K562 (cell line): Measurements from ENCODE around the gene ZNF488. TPM values are rescaled to one million over a fixed set of nuclear protein-coding genes. Genes with fewer than 3 reads are reported as not detected.

Experiments used
- ATAC-seq: fragments of 200-7000 bp; cut with Tn5 transposase; 3 replicates; pipeline ENCODE4 v1.9.1; 2020; ENCODE audit warnings: moderate library complexity
- BruUV-seq: library from RNA; stranded (reverse); fragments of 400-500 nt; replicated peaks from 2 replicates; lab custom pipeline; 2021; lab: Mats Ljungman, UMichigan
- CTCF ChIA-PET: fragments of 300-600 bp; formaldehyde crosslinking; extraction: SDS; loops from one replicate; lab custom pipeline; 2021; ENCODE audit warnings: low intra/inter-chr PET ratio; lab: Yijun Ruan, JAX
- POLR2A ChIA-PET: fragments of 300-600, 350-650 bp; sonication (Branson Sonifier 250); formaldehyde crosslinking; extraction: SDS; loops from one replicate; lab custom pipeline; 2021; ENCODE audit warnings: antibody characterized with exemption, inconsistent platforms; lab: Yijun Ruan, JAX
- DNase-seq, 4 experiments: peaks; one replicate each; pipeline versions ENCODE4 v3.0.0 to v3.0.0-alpha.2; 2011 to 2018; ENCODE audit warnings: low spot score in 3 of 4, mixed read lengths in 3 of 4; ENCODE audit errors: extremely low read depth in 1 of 4
- FAIRE-seq: peaks from 2 replicates; lab custom pipeline; 2011; peaks lifted over from hg19 to GRCh38; lab: Jason Lieb, UNC
- H2AFZ ChIP-seq: 2 replicates; pipeline ENCODE4 v1.6.0; 2011; ENCODE audit warnings: low read depth, low read length, control low read depth, inconsistent platforms
- H3K27ac ChIP-seq: fragments of 200-600 bp; 3 replicates; pipeline ENCODE4 v1.8.0; 2011; ENCODE audit warnings: low read depth, mild to moderate bottlenecking, control low read depth, inconsistent platforms, low read length, moderate library complexity, mixed read lengths; ENCODE audit errors: extremely low read depth
- H3K27me3 ChIP-seq, 2 experiments: fragments of 300-600 bp in 1 of 2; 2 replicates in 1 of 2; 3 replicates in 1 of 2; pipeline versions ENCODE4 v1.6.0 to v1.8.0; 2011; ENCODE audit warnings: inconsistent platforms in 2 of 2, low read length in 2 of 2, mild to moderate bottlenecking in 1 of 2, mixed read lengths in 1 of 2, moderate library complexity in 1 of 2; ENCODE audit not compliant: control insufficient read depth in 2 of 2, insufficient read depth in 2 of 2
- H3K36me3 ChIP-seq: fragments of 300-600 bp; 3 replicates; pipeline ENCODE4 v1.8.0; 2011; ENCODE audit warnings: mild to moderate bottlenecking, low read length, inconsistent platforms; ENCODE audit not compliant: control insufficient read depth, insufficient read depth
- H3K4me1 ChIP-seq, 2 experiments: fragments of 200-600 bp in 1 of 2; replicated peaks in 1 of 2; 2 replicates in 1 of 2; 3 replicates in 1 of 2; pipeline versions ENCODE4 v1.5.1 to v1.8.0; 2011; ENCODE audit warnings: inconsistent platforms in 2 of 2, low read length in 2 of 2, mild to moderate bottlenecking in 1 of 2, mixed read lengths in 1 of 2, moderate library complexity in 1 of 2; ENCODE audit not compliant: control insufficient read depth in 2 of 2, insufficient read depth in 2 of 2
- H3K4me2 ChIP-seq: 2 replicates; pipeline ENCODE4 v1.6.1; 2011; ENCODE audit warnings: low read length, control low read depth, inconsistent platforms, mixed read lengths; ENCODE audit not compliant: insufficient read depth
- H3K4me3 ChIP-seq: fragments of 200-600 bp; sonication (generic), shearing (Covaris generic); 2 replicates; pipeline ENCODE4 v1.5.1; 2016; ENCODE audit warnings: control low read depth, inconsistent platforms
- H3K79me2 ChIP-seq: fragments of 200-600 bp; 3 replicates; pipeline ENCODE4 v1.8.0; 2011; ENCODE audit warnings: low read length, inconsistent platforms; ENCODE audit not compliant: control insufficient read depth, insufficient read depth
- H3K9ac ChIP-seq, 2 experiments: 2 replicates each; pipeline versions ENCODE4 v1.6.0 to v1.6.1; 2011; ENCODE audit warnings: low read depth in 2 of 2, low read length in 2 of 2, control low read depth in 1 of 2, inconsistent platforms in 1 of 2, mild to moderate bottlenecking in 1 of 2, mixed read lengths in 1 of 2; ENCODE audit not compliant: insufficient read depth in 1 of 2
- H3K9me1 ChIP-seq: one replicate; pipeline ENCODE4 v1.6.0; 2011; ENCODE audit warnings: inconsistent platforms, mild to moderate bottlenecking, low read length, moderate library complexity; ENCODE audit not compliant: control insufficient read depth, insufficient read depth
- H3K9me3 ChIP-seq: replicated peaks from 2 replicates; pipeline ENCODE4 v1.5.1; 2011; ENCODE audit warnings: low read depth, low read length, inconsistent platforms; ENCODE audit not compliant: control insufficient read depth, insufficient read depth
- H4K20me1 ChIP-seq: replicated peaks from 2 replicates; pipeline ENCODE4 v1.6.1; 2011; ENCODE audit warnings: low read length, inconsistent platforms, mixed read lengths; ENCODE audit not compliant: control insufficient read depth, insufficient read depth
- CTBP1 ChIP-seq: fragments of 450-650 bp; IDR thresholded peaks from 2 replicates; pipeline ENCODE4 v1.6.1; 2016; ENCODE audit warnings: borderline replicate concordance
- E2F3 ChIP-seq: fragments of 250-450 bp; sonication (Bioruptor Pico); IDR thresholded peaks from 2 replicates; pipeline ENCODE4 v1.4.0; 2020; ENCODE audit warnings: mild to moderate bottlenecking
- ETS1 ChIP-seq: conservative IDR thresholded peaks from 2 replicates; pipeline ENCODE4 v1.6.1; 2011; ENCODE audit warnings: low read depth, mild to moderate bottlenecking, low read length; ENCODE audit not compliant: control insufficient read depth
- GTF3C2 ChIP-seq: IDR thresholded peaks from 3 replicates; pipeline ENCODE4 v1.6.1; 2011; ENCODE audit warnings: borderline replicate concordance, mild to moderate bottlenecking, moderate library complexity; ENCODE audit not compliant: insufficient read length; ENCODE audit errors: extremely low read depth
- HCFC1 ChIP-seq: IDR thresholded peaks from 2 replicates; pipeline ENCODE4 v1.6.1; 2012; ENCODE audit warnings: low read depth, low read length, improper control_type of control experiment
- JUNB ChIP-seq: fragments of 450-650 bp; formaldehyde crosslinking; conservative IDR thresholded peaks from 2 replicates; pipeline ENCODE4 v1.4.0; 2020; ENCODE audit warnings: mild to moderate bottlenecking
- SMC3 ChIP-seq: conservative IDR thresholded peaks from 2 replicates; pipeline ENCODE4 v1.6.1; 2011; ENCODE audit warnings: low read depth, low read length, improper control_type of control experiment; ENCODE audit not compliant: insufficient read depth
- ZNF668 ChIP-seq: fragments of 250-450 bp; sonication (Bioruptor Pico); IDR thresholded peaks from 2 replicates; pipeline ENCODE4 v1.8.0; 2022; ENCODE audit warnings: mild to moderate bottlenecking, inconsistent platforms
- ZNF778 ChIP-seq: fragments of 450-650 bp; formaldehyde crosslinking; IDR thresholded peaks from 2 replicates; pipeline ENCODE4 v1.4.0; 2020; ENCODE audit warnings: mild to moderate bottlenecking, moderate library complexity
- WGBS: fragments of 100-300 bp; shearing (Covaris generic); methylation state at CpG from one replicate; pipeline ENCODE4 v1.1.6; 2016; ENCODE audit warnings: low coverage, mixed read lengths; ENCODE audit not compliant: insufficient coverage; ENCODE audit errors: missing lambda C conversion rate; 5-methylcytosine and 5-hydroxymethylcytosine counted together
- in situ Hi-C: fragments of 300-500 bp; cut with MboI; formaldehyde crosslinking; loops from 4 replicates; pipeline ENCODE4 v1.15.0; 2018; ENCODE audit warnings: inconsistent platforms, mixed read lengths
- intact Hi-C: fragments of 100-400 bp; cut with micrococcal nuclease; formaldehyde crosslinking; loops from 2 replicates; pipeline ENCODE4 v1.14.2; 2022
- polyA plus RNA-seq, 8 experiments: library from polyadenylated mRNA; depleted of rRNA in 4 of 8; stranded (reverse) in 5 of 8; unstranded in 3 of 8; fragments of >200 nt; fragmentation: Nextera tagmentation in 2 of 8; fragmentation: Illumina TruSeq in 1 of 8; extraction: Ambion mirVana in 2 of 8; extraction: Trizol in 1 of 8; gene quantifications; 2 replicates each; pipeline versions ENCODE4 v1.2.1 to v1.2.3, GENCODE V29; 2011 to 2014; ENCODE audit warnings: inconsistent platforms in 1 of 8, missing spikeins in 1 of 8
- total RNA-seq, 7 experiments: library from RNA; depleted of rRNA in 6 of 7; stranded (reverse); fragments of >200 nt in 6 of 7; fragmentation: Illumina TruSeq in 2 of 7; extraction: Trizol in 2 of 7; gene quantifications; 2 replicates each; pipeline versions ENCODE4 v1.2.1 to v1.2.3, GENCODE V29; 2011 to 2021; ENCODE audit warnings: low replicate concordance in 1 of 7
- TF ChIP-seq, protein P1 (sequence below): sonication (generic); formaldehyde crosslinking; IDR thresholded peaks from 2 replicates; pipeline ENCODE4 v1.8.0; 2022; ENCODE audit warnings: mild to moderate bottlenecking, missing genetic modification reagents
- TF ChIP-seq, protein P2 (sequence below): sonication (generic); formaldehyde crosslinking; IDR thresholded peaks from 2 replicates; pipeline ENCODE4 v1.8.0; 2022; ENCODE audit warnings: mild to moderate bottlenecking, missing genetic modification reagents, borderline replicate concordance

Gene ZNF488
- total and polyA plus RNA-seq, 9 of the 15 experiments (the other 6 are each of a cell fraction or from before 2014, with no cell fraction given) = 0.03 to 0.09 (median 0.05) TPM; not detected in 3

GRCh38 chr10:47349516-47349915, 34.6 kb downstream of the ZNF488 start (continued):
- TF ChIP-seq ETS1 = no peak

GRCh38 chr10:47348661-47349470, 35.2 kb downstream of the ZNF488 start:
- H3K4me1 ChIP-seq = peaks cover 0 to 26% of the 10 kb centered on the region in 2 experiments; a peak in 1 of 5 replicates
- H3K27ac ChIP-seq = no peak overlapping the region
- peaks cover 16% of the 10 kb centered on the region for H4K20me1 ChIP-seq
- no peaks in the 10 kb centered on the region for H3K36me3 ChIP-seq
- no peak overlapping the region for H3K4me3 ChIP-seq
- BruUV-seq = no TSS peak
- H3K9me3 ChIP-seq = no peaks in the 10 kb centered on the region
- H3K9me1 ChIP-seq = no peaks in the 10 kb centered on the region
- 1% methylated on average over 36 of the region's 36 CpGs for WGBS
- ATAC-seq = no peak
- POLR2A ChIA-PET = interaction anchor here (0.6 to 0.7 kb wide), 2 partner anchors 274 to 1914 kb away, joined by 3 read pairs; no protein-coding TSS in a partner anchor
- CTCF ChIA-PET = no interaction called here
- intact Hi-C loops (no loop called here), in situ Hi-C loops (no loop called here)
- no peak for FAIRE-seq
- H3K79me2 ChIP-seq = no peaks in the 10 kb centered on the region
- H3K27me3 ChIP-seq = peaks cover 49 to 84% of the 10 kb centered on the region in 2 experiments; a peak in 4 of 5 replicates
- no peak for DNase-seq
- no peak overlapping the region for H2AFZ ChIP-seq
- H3K4me2 ChIP-seq = no peak overlapping the region
- no peak overlapping the region for H3K9ac ChIP-seq
- TF ChIP-seq ZNF668 (CRISPR knock-in tag) = no peak
- TF ChIP-seq SMC3 = no peak
- TF ChIP-seq, protein P1, sequence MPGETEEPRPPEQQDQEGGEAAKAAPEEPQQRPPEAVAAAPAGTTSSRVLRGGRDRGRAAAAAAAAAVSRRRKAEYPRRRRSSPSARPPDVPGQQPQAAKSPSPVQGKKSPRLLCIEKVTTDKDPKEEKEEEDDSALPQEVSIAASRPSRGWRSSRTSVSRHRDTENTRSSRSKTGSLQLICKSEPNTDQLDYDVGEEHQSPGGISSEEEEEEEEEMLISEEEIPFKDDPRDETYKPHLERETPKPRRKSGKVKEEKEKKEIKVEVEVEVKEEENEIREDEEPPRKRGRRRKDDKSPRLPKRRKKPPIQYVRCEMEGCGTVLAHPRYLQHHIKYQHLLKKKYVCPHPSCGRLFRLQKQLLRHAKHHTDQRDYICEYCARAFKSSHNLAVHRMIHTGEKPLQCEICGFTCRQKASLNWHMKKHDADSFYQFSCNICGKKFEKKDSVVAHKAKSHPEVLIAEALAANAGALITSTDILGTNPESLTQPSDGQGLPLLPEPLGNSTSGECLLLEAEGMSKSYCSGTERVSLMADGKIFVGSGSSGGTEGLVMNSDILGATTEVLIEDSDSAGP = no peak
- no peak for TF ChIP-seq CTBP1
- TF ChIP-seq JUNB (CRISPR knock-in tag) = no peak
- TF ChIP-seq, protein P2, sequence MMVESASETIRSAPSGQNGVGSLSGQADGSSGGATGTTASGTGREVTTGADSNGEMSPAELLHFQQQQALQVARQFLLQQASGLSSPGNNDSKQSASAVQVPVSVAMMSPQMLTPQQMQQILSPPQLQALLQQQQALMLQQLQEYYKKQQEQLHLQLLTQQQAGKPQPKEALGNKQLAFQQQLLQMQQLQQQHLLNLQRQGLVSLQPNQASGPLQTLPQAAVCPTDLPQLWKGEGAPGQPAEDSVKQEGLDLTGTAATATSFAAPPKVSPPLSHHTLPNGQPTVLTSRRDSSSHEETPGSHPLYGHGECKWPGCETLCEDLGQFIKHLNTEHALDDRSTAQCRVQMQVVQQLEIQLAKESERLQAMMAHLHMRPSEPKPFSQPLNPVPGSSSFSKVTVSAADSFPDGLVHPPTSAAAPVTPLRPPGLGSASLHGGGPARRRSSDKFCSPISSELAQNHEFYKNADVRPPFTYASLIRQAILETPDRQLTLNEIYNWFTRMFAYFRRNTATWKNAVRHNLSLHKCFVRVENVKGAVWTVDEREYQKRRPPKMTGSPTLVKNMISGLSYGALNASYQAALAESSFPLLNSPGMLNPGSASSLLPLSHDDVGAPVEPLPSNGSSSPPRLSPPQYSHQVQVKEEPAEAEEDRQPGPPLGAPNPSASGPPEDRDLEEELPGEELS (CRISPR knock-in tag) = no peak
- TF ChIP-seq HCFC1 = no peak
- TF ChIP-seq GTF3C2 = no peak
- no peak for TF ChIP-seq ZNF778 (CRISPR knock-in tag)
- no peak for TF ChIP-seq E2F3
